HepG2 (cell line): Measurements from ENCODE around the gene SRGAP3. TPM values are rescaled to one million over a fixed set of nuclear protein-coding genes. Genes with fewer than 3 reads are reported as not detected.

Experiments
- ETV5 ChIP-seq: IDR thresholded peaks from 2 replicates; pipeline ENCODE4 v1.6.1; 2018; ENCODE audit warnings: missing biosample characterization, missing genetic modification reagents, inconsistent platforms, borderline replicate concordance
- FIP1L1 ChIP-seq: fragments of 200-400 bp; formaldehyde crosslinking; IDR thresholded peaks from 2 replicates; pipeline ENCODE4 v1.6.1; 2018; ENCODE audit warnings: low read depth, mild to moderate bottlenecking, low read length, moderate library complexity, borderline replicate concordance; ENCODE audit not compliant: insufficient read depth
- GABPA ChIP-seq, 2 experiments: IDR thresholded peaks; 2 replicates each; pipeline ENCODE4 v1.6.1; 2011 to 2016; ENCODE audit warnings: low read depth in 2 of 2, low read length in 1 of 2, missing biosample characterization in 1 of 2, missing genetic modification characterization in 1 of 2
- HDAC2 ChIP-seq: sonication (generic); formaldehyde crosslinking; IDR thresholded peaks from 2 replicates; pipeline ENCODE4 v1.4.0; 2020; ENCODE audit warnings: missing genetic modification reagents
- HOXA5 ChIP-seq: sonication (generic); formaldehyde crosslinking; IDR thresholded peaks from 2 replicates; pipeline ENCODE4 v1.4.0; 2020; ENCODE audit warnings: missing genetic modification reagents
- IKZF5 ChIP-seq: IDR thresholded peaks from 2 replicates; pipeline ENCODE4 v1.6.1; 2018; ENCODE audit warnings: missing genetic modification reagents, mild to moderate bottlenecking, missing compliant biosample characterization
- KDM2A ChIP-seq: sonication (generic); formaldehyde crosslinking; IDR thresholded peaks from 2 replicates; pipeline ENCODE4 v1.4.0; 2020; ENCODE audit warnings: low read depth, missing genetic modification reagents, borderline replicate concordance
- KDM3A ChIP-seq: IDR thresholded peaks from 2 replicates; pipeline ENCODE4 v1.6.1; 2018; ENCODE audit warnings: low read depth, missing compliant biosample characterization
- MBNL3 ChIP-seq: fragments of 250-450 bp; sonication (Bioruptor Pico); conservative IDR thresholded peaks from 2 replicates; pipeline ENCODE4 v1.8.0; 2022; ENCODE audit warnings: mild to moderate bottlenecking, inconsistent platforms
- MXI1 ChIP-seq: IDR thresholded peaks from 3 replicates; pipeline ENCODE4 v1.6.1; 2012; ENCODE audit warnings: low read depth, low read length, inconsistent platforms, borderline replicate concordance
- RBFOX2 ChIP-seq: fragments of 200-400 bp; formaldehyde crosslinking; IDR thresholded peaks from 2 replicates; pipeline ENCODE4 v1.6.1; 2017; ENCODE audit warnings: low read depth, mild to moderate bottlenecking, low read length
- REPIN1 ChIP-seq: sonication (generic); formaldehyde crosslinking; IDR thresholded peaks from 2 replicates; pipeline ENCODE4 v1.8.0; 2022; ENCODE audit warnings: missing genetic modification reagents, low read depth, mild to moderate bottlenecking, borderline replicate concordance
- STAG1 ChIP-seq: sonication (generic); formaldehyde crosslinking; IDR thresholded peaks from 2 replicates; pipeline ENCODE4 v1.4.0; 2020; ENCODE audit warnings: missing genetic modification reagents
- TBL1XR1 ChIP-seq: fragments of 150-350 bp; IDR thresholded peaks from 2 replicates; pipeline ENCODE4 v1.6.1; 2014; ENCODE audit warnings: borderline replicate concordance, low read length; ENCODE audit not compliant: partially characterized antibody
- TEAD2 ChIP-seq: sonication (generic); formaldehyde crosslinking; IDR thresholded peaks from 2 replicates; pipeline ENCODE4 v1.9.0; 2021; ENCODE audit warnings: missing genetic modification reagents
- TFAP4 ChIP-seq: sonication (generic); IDR thresholded peaks from 2 replicates; pipeline ENCODE4 v1.6.1; 2016; ENCODE audit warnings: low read depth, borderline replicate concordance
- THAP9 ChIP-seq: sonication (generic); formaldehyde crosslinking; IDR thresholded peaks from 2 replicates; pipeline ENCODE4; 2020; ENCODE audit warnings: missing genetic modification reagents, mild to moderate bottlenecking, borderline replicate concordance
- ZBTB42 ChIP-seq: sonication (generic); formaldehyde crosslinking; IDR thresholded peaks from 2 replicates; pipeline ENCODE4 v1.5.0; 2020; ENCODE audit warnings: mild to moderate bottlenecking, missing genetic modification reagents
- ZFX ChIP-seq: sonication (generic); formaldehyde crosslinking; IDR thresholded peaks from 2 replicates; pipeline ENCODE4 v1.4.0; 2020; ENCODE audit warnings: mild to moderate bottlenecking, low read depth, missing genetic modification reagents, moderate library complexity
- ZMYM3 ChIP-seq: sonication (generic); formaldehyde crosslinking; IDR thresholded peaks from 2 replicates; pipeline ENCODE4 v1.5.1; 2020; ENCODE audit warnings: mild to moderate bottlenecking, missing genetic modification reagents
- ZNF256 ChIP-seq: sonication (generic); formaldehyde crosslinking; conservative IDR thresholded peaks from 2 replicates; pipeline ENCODE4 v1.4.0; 2020; ENCODE audit warnings: missing genetic modification reagents
- ZNF274 ChIP-seq: sonication (generic); formaldehyde crosslinking; IDR thresholded peaks from 2 replicates; pipeline ENCODE4 v1.5.1; 2020; ENCODE audit warnings: mild to moderate bottlenecking, missing genetic modification reagents
- ZNF451 ChIP-seq: sonication (generic); formaldehyde crosslinking; IDR thresholded peaks from 2 replicates; pipeline ENCODE4 v1.5.0; 2020; ENCODE audit warnings: mild to moderate bottlenecking, missing genetic modification reagents
- ZNF557 ChIP-seq: sonication (generic); formaldehyde crosslinking; IDR thresholded peaks from 2 replicates; pipeline ENCODE4 v1.4.0; 2020; ENCODE audit warnings: missing genetic modification reagents
- ZNF644 ChIP-seq: IDR thresholded peaks from 2 replicates; pipeline ENCODE4 v1.6.1; 2016; ENCODE audit warnings: low read depth
- ZSCAN21 ChIP-seq: sonication (generic); formaldehyde crosslinking; IDR thresholded peaks from 2 replicates; pipeline ENCODE4 v1.8.0; 2022; ENCODE audit warnings: mild to moderate bottlenecking, missing genetic modification reagents, moderate library complexity, borderline replicate concordance
- ZSCAN9 ChIP-seq: IDR thresholded peaks from 2 replicates; pipeline ENCODE4 v1.6.1; 2016; ENCODE audit warnings: borderline replicate concordance
- polyA plus RNA-seq, 8 experiments: library from polyadenylated mRNA; depleted of rRNA in 3 of 8; stranded (reverse) in 7 of 8; unstranded in 1 of 8; fragments of >200 nt; fragmentation: Illumina TruSeq in 4 of 8; extraction: Trizol in 4 of 8; gene quantifications; 2 replicates each; pipeline versions ENCODE4 v1.2.1 to v1.2.3, GENCODE V29; 2011 to 2016; ENCODE audit warnings: low read depth in 4 of 8, missing spikeins in 1 of 8, mixed read lengths in 1 of 8; ENCODE audit not compliant: insufficient read depth in 1 of 8
- total RNA-seq, 5 experiments: library from RNA; depleted of rRNA; stranded (reverse); fragments of >200 nt; fragmentation: Illumina TruSeq; extraction: Trizol; gene quantifications; 2 replicates each; pipeline ENCODE4 v1.2.3, GENCODE V29; 2016; ENCODE audit warnings: low read depth in 1 of 5

SRGAP3 gene
- total and polyA plus RNA-seq, 2 of the 13 experiments (the other 11 are each of a cell fraction or from before 2014, with no cell fraction given) = 1.2 to 1.4 TPM

GRCh38 chr3:9204253-9204992, 45.0 kb downstream of the SRGAP3 start (continued):
- TF ChIP-seq REPIN1 (CRISPR knock-in tag) (no peak; the same call in 1 of the 2 replicates), TBL1XR1 (no peak), KDM2A (CRISPR knock-in tag) (peak; percentile 48; the same call in 1 of the 2 replicates), ZNF451 (CRISPR knock-in tag) (no peak), HOXA5 (CRISPR knock-in tag) (0 out of 2 replicates have a peak, but pooled peaks have one; percentile 30), ZNF274 (CRISPR knock-in tag) (no peak), HDAC2 (peak; percentile 86), TEAD2 (no peak), KDM3A (CRISPR knock-in tag) (no peak), THAP9 (CRISPR knock-in tag) (peak; percentile 44; the same call in 1 of the 2 replicates), ZNF256 (CRISPR knock-in tag) (no peak), MXI1 (peak; percentile 33; the same call in 1 of the 3 replicates), ZSCAN21 (CRISPR knock-in tag) (no peak), STAG1 (CRISPR knock-in tag) (no peak; the same call in 1 of the 2 replicates), IKZF5 (CRISPR knock-in tag) (peak; percentile 72), ZMYM3 (CRISPR knock-in tag) (peak; percentile 73), MBNL3 (CRISPR knock-in tag) (no peak), ZSCAN9 (0 out of 2 replicates have a peak, but pooled peaks have one; percentile 39), TFAP4 (peak; percentile 41; the same call in 1 of the 2 replicates), ZBTB42 (CRISPR knock-in tag) (no peak), RBFOX2 (no peak), ZFX (CRISPR knock-in tag) (peak; percentile 84), FIP1L1 (no peak), ZNF644 (CRISPR knock-in tag) (peak; percentile 59; the same call in 1 of the 2 replicates), ZNF557 (CRISPR knock-in tag) (no peak), GABPA (IDR thresholded peaks at IDR 0.05; ENCODE audit: low read depth, low read length) (no peak), GABPA (CRISPR knock-in tag; IDR thresholded peaks at IDR 0.05; ENCODE audit: low read depth) (peak; percentile 67), ETV5 (CRISPR knock-in tag) (peak; percentile 45; the same call in 1 of the 2 replicates)
